Karpas-422 (cell line): ENCODE data around the gene MCOLN3. TPM values are rescaled to one million over a fixed set of nuclear protein-coding genes. Genes with fewer than 3 reads are reported as not detected.
A peak's percentile ranks its signal among the peaks of the same experiment; 100 is the strongest.

ENCODE experiments used
- DNase-seq: peaks from one replicate; pipeline ENCODE4 v3.0.0-alpha.2; 2015
- H2AFZ ChIP-seq: fragments of 200-600 bp; sonication (generic); 2 replicates; pipeline ENCODE4 v1.6.1; 2014; ENCODE audit warnings: antibody characterized with exemption, low read length, mixed read lengths
- H3K27ac ChIP-seq: fragments of 200-600 bp; sonication (generic); 2 replicates; pipeline ENCODE4 v1.5.1; 2014; ENCODE audit warnings: mild to moderate bottlenecking, low read length, moderate library complexity
- H3K27me3 ChIP-seq: fragments of 200-600 bp; sonication (generic); 2 replicates; pipeline ENCODE4 v1.6.1; 2014; ENCODE audit warnings: low read length, mixed read lengths
- H3K36me3 ChIP-seq: fragments of 200-600 bp; sonication (generic); 2 replicates; pipeline ENCODE4 v1.6.1; 2014; ENCODE audit warnings: low read length, mixed read lengths; ENCODE audit not compliant: insufficient read depth
- H3K4me1 ChIP-seq: fragments of 200-600 bp; sonication (generic); 2 replicates; pipeline ENCODE4 v1.6.1; 2014; ENCODE audit warnings: mild to moderate bottlenecking, low read length, mixed read lengths
- H3K4me2 ChIP-seq: fragments of 200-600 bp; sonication (generic); 2 replicates; pipeline ENCODE4 v1.6.1; 2014; ENCODE audit warnings: low read length, low read depth, mild to moderate bottlenecking; ENCODE audit not compliant: poor library complexity, severe bottlenecking
- H3K4me3 ChIP-seq: fragments of 200-600 bp; sonication (generic); 2 replicates; pipeline ENCODE4 v1.5.1; 2014; ENCODE audit warnings: mild to moderate bottlenecking, antibody characterized with exemption, low read length, mixed read lengths
- H3K79me2 ChIP-seq: fragments of 200-600 bp; sonication (generic); 2 replicates; pipeline ENCODE4 v1.6.1; 2014; ENCODE audit warnings: mild to moderate bottlenecking, low read length, mixed read lengths
- H3K9ac ChIP-seq: fragments of 200-600 bp; sonication (generic); 2 replicates; pipeline ENCODE4 v1.6.0; 2014; ENCODE audit warnings: low read length
- H3K9me2 ChIP-seq: fragments of 200-600 bp; sonication (generic), shearing (Covaris generic); replicated peaks from 2 replicates; pipeline ENCODE4 v1.6.0; 2014; ENCODE audit warnings: mild to moderate bottlenecking, low read length, moderate library complexity; ENCODE audit not compliant: insufficient read depth
- H3K9me3 ChIP-seq: fragments of 300-700, 200-600 bp; sonication (generic); 2 replicates; pipeline ENCODE4 v1.6.1; 2014; ENCODE audit warnings: low read length, mixed read lengths
- H4K20me1 ChIP-seq: fragments of 200-600 bp; sonication (generic); 2 replicates; pipeline ENCODE4 v1.6.1; 2014; ENCODE audit warnings: mild to moderate bottlenecking, antibody characterized with exemption, low read length, low read depth; ENCODE audit not compliant: insufficient read depth
- total RNA-seq: library from RNA; depleted of rRNA; stranded (reverse); fragments of >200 nt; shearing (Covaris generic); gene quantifications from 2 replicates; pipeline ENCODE4 v1.2.3, GENCODE V29; 2014; ENCODE audit warnings: low replicate concordance; rRNA removed

MCOLN3 gene
- total RNA-seq, 1 experiment from 2014 or later, result not detected

DNA sequence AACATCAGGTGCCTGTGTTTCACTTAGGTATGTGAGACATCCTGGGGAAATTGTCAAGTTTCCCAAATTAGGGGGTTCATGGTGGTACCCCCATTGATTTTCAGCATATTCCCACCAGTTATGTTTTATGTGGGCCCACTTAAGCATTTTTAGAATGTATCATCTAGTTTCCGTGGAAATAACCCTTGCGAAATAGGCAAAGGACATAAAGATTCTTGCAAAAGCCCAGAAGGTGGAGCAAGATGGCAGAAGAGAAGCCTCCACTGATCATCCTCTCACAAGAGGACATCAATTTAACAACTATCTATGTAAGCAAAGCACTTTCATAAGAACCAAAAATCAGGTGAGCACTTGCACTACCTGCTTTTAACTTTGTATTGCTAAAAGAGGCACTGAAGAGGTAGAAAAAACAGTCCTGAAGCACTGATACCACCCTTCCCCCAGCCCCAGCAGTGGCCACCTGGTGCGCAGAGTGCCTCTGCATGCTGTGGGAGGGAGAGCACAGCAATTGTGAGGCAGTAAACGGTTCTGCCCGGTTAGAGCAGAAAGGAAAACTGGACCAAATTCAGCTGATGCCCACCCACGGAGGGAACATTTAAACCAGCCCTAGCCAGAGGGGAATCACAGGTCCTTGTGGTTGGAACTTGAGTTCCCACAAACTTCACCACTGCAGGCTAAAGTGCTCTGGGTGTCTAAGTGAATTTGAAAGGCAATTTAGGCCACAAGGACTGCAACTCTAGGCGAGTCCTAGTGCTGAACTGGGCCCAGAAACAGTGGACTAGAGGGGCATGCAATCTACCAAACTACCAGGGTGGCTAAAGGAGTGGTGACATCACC is 74.6 kb downstream of the MCOLN3 start:
- Histone ChIP-seq H3K4me1 (peaks cover 17% of the 10 kb centered on the region), H4K20me1 (no peaks in the 10 kb centered on the region), H3K27me3 (no peaks in the 10 kb centered on the region), H3K9me2 (no peaks in the 10 kb centered on the region), H3K4me3 (no peak overlapping the region), H3K27ac (no peak overlapping the region), H3K36me3 (no peaks in the 10 kb centered on the region), H3K9me3 (no peaks in the 10 kb centered on the region), H3K9ac (no peak overlapping the region), H2AFZ (no peak overlapping the region), H3K4me2 (peak overlapping the region; percentile 42), H3K79me2 (peaks cover 62% of the 10 kb centered on the region)
- DNase-seq, result no peak

DNA sequence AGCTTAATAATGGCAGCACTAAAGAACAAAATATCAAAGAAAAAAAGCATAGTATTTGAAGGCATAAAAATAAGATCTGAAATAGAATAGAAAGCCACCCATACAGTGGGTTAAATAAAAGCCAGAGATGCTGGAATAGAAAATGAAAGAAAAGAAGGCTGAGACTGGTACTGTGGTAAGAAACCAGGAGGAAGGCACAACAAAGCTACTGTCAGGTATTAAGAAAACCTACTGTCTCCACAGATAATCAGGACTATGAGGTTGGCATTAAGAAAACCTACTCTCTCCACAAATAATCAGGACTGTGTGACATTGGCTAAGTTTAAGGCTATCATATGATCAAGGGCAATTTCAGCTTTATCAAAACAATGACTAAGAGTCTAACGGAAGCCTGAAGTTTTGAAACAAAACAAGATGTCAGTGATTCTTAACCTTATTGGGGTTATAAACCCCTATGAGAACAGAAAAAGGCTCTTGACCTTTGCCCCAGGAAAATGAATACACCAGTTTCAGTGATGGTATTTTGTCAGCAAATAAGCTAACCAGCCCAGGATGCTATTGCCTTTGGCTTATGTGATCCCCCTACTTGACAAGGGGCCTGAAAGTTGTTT is 75.8 kb downstream of the MCOLN3 start:
- DNase-seq, result no peak
- Histone ChIP-seq H3K4me3 (peak overlapping the region; percentile 35; the same call in 1 of the 2 replicates), H3K9me2 (no peaks in the 10 kb centered on the region), H3K9me3 (no peaks in the 10 kb centered on the region), H4K20me1 (no peaks in the 10 kb centered on the region), H3K27me3 (no peaks in the 10 kb centered on the region), H3K27ac (peak overlapping the region; percentile 20; the same call in 1 of the 2 replicates), H3K9ac (peak overlapping the region; percentile 31), H3K36me3 (no peaks in the 10 kb centered on the region), H3K4me1 (peaks cover 17% of the 10 kb centered on the region), H3K4me2 (peak overlapping the region; percentile 42), H3K79me2 (peaks cover 56% of the 10 kb centered on the region), H2AFZ (no peak overlapping the region)

DNA sequence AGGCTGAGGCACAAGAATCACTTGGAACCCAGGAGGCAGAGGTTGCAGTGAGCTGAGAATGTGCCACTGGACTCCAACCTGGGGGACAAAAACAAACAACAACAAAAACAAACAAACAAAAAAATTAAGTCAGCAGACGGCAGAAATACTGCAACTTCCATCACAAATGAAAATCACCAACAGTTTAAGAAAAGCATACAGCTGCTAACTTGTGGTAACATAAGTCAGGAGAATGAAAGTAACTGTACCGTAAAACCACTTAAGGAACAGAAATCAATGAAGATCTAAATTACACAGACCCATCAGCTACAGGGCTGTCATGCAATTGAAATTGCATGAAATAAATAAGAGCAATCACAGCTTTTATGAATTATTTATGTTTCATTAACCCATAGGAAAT is 76.3 kb downstream of the MCOLN3 start:
- Histone ChIP-seq H3K4me2 (peak overlapping the region; percentile 42), H2AFZ (no peak overlapping the region), H3K27ac (peak overlapping the region; percentile 20; the same call in 1 of the 2 replicates), H3K79me2 (peaks cover 51% of the 10 kb centered on the region), H4K20me1 (no peaks in the 10 kb centered on the region), H3K4me1 (peaks cover 17% of the 10 kb centered on the region), H3K9me3 (no peaks in the 10 kb centered on the region), H3K27me3 (no peaks in the 10 kb centered on the region), H3K9me2 (no peaks in the 10 kb centered on the region), H3K9ac (peak overlapping the region; percentile 31), H3K4me3 (peak overlapping the region; percentile 35; the same call in 1 of the 2 replicates), H3K36me3 (no peaks in the 10 kb centered on the region)
- no peak for DNase-seq

DNA sequence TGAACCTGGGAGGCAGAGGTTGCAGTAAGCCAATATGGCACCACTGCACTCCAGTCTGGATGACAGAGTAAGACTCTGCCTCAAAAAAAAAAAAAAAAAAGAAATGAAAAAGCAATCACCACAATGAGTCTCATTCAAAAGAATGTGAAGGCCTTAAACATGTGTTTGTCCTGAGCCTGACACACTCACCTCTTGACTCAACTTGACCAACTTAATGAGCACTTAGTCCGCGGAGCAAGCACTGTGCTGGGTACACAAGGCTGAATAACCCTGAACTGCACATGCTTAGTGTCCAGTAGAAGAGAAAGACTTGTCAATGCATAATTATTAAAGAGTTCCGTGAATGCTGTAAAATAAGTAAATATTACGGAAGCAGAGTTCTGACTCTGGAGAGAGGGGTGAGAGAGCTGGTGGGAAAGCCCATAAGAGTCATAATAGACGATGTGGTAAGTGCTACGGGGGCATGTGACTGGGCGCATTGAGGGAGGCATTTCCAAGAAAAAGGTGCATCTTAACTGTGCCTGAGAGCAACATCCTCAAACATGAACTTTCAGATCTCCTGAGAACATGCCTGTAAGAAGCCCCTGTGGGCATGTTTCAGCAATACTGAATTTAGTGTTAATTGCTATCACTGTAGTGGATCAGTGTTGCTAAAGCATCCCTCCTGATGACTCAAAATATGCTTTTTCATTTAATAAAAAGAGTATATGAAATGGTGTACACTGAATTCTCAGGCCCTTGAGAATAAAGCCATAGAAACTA is 78.6 kb downstream of the MCOLN3 start:
- Histone ChIP-seq H3K36me3 (no peaks in the 10 kb centered on the region), H3K4me2 (no peak overlapping the region), H4K20me1 (no peaks in the 10 kb centered on the region), H3K79me2 (peaks cover 29% of the 10 kb centered on the region), H3K9me2 (no peaks in the 10 kb centered on the region), H3K27me3 (no peaks in the 10 kb centered on the region), H3K9ac (no peak overlapping the region), H3K9me3 (no peaks in the 10 kb centered on the region), H2AFZ (no peak overlapping the region), H3K4me3 (no peak overlapping the region), H3K4me1 (peaks cover 16% of the 10 kb centered on the region), H3K27ac (no peak overlapping the region)
- DNase-seq, result no peak

DNA sequence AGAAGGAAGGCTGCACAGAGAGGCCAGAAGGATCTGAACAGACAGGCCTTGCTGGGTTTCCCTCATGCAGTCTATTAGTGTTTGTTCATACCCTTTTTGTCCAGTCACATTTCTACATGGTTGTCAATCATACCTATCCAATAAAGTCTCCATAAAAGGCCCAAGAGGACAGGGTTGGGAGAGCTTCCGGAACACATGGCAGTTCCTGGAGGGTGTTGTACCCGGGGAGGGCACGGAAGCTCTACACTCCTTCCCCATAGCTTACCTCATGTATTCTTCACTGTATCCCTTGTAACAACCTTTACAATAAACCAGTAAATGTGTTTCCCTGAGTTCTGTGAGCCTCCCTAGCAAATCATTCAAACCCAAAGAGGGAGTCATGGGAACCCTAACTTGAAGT is 79.4 kb downstream of the MCOLN3 start:
- Histone ChIP-seq H3K4me1 (peaks cover 14% of the 10 kb centered on the region), H3K9me2 (no peaks in the 10 kb centered on the region), H3K36me3 (no peaks in the 10 kb centered on the region), H3K9ac (no peak overlapping the region), H3K79me2 (peaks cover 22% of the 10 kb centered on the region), H3K9me3 (no peaks in the 10 kb centered on the region), H3K4me2 (no peak overlapping the region), H2AFZ (no peak overlapping the region), H3K4me3 (no peak overlapping the region), H3K27me3 (no peaks in the 10 kb centered on the region), H4K20me1 (no peaks in the 10 kb centered on the region), H3K27ac (no peak overlapping the region)
- no peak for DNase-seq

DNA sequence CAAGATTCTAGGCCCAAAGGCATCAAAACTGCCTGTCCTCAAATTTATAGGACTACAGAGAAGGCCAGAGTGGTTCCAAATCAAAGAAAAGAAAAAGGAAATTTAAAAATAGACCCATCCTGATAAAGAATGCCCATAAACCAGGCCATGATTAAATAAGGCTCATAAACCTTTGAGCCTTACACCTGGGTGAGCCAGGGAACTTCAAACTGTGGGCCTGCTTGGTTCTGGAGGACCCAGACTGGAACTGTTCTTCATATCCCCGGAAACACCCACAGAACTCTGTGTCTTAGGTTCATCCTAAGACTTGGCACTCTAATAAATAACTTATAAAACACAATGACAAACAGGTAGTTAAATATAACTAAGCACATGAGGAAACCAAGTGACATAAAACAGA is 80.2 kb downstream of the MCOLN3 start:
- H3K4me2 ChIP-seq, result no peak overlapping the region
- H3K4me3 ChIP-seq, result no peak overlapping the region
- no peaks in the 10 kb centered on the region for H3K36me3 ChIP-seq
- H3K9ac ChIP-seq, result no peak overlapping the region
- H3K4me1 ChIP-seq, result peaks cover 14% of the 10 kb centered on the region
- H3K9me3 ChIP-seq, result no peaks in the 10 kb centered on the region
- no peaks in the 10 kb centered on the region for H3K27me3 ChIP-seq
- H4K20me1 ChIP-seq, result no peaks in the 10 kb centered on the region
- peaks cover 19% of the 10 kb centered on the region for H3K79me2 ChIP-seq
- no peak overlapping the region for H3K27ac ChIP-seq
- no peak overlapping the region for H2AFZ ChIP-seq
- H3K9me2 ChIP-seq, result no peaks in the 10 kb centered on the region
- DNase-seq, result no peak

Other genes with a start within 250 kb of the MCOLN3 start
- gene LPAR3, start 155.3 kb downstream of the MCOLN3 start, total RNA-seq, result not detected in 2 replicates
- gene MCOLN2, start 51.4 kb downstream of the MCOLN3 start, total RNA-seq, result 52.4 and 56.1 TPM in 2 replicates
- gene SYDE2, start 152.5 kb upstream of the MCOLN3 start, total RNA-seq, result not detected in 2 replicates
- 17.8 and 22.9 TPM in 2 replicates for gene C1orf52, start 211.2 kb upstream of the MCOLN3 start, total RNA-seq
- gene BCL10, start 228.1 kb upstream of the MCOLN3 start, total RNA-seq, result 16.5 and 32.2 TPM in 2 replicates